DOHH2 (cell line): Measurements from ENCODE around the gene NEGR1.

ENCODE experiments used
- H3F3A ChIP-seq: fragments of 200-600 bp; sonication (generic), shearing (Covaris generic); 2 replicates; pipeline ENCODE4 v1.6.0; 2016; ENCODE audit warnings: antibody characterized with exemption, mild to moderate bottlenecking; ENCODE audit not compliant: control insufficient read depth, insufficient read depth
- H3K27ac ChIP-seq: fragments of 200-600 bp; sonication (generic); 2 replicates; pipeline ENCODE4 v1.5.1; 2014; ENCODE audit warnings: low read depth, mild to moderate bottlenecking, low read length, moderate library complexity
- H3K27me3 ChIP-seq: fragments of 200-600 bp; sonication (generic); 2 replicates; pipeline ENCODE4 v1.6.1; 2014; ENCODE audit warnings: mild to moderate bottlenecking, low read length, mixed read lengths; ENCODE audit not compliant: control insufficient read depth
- H3K36me3 ChIP-seq: fragments of 200-600 bp; sonication (generic); 2 replicates; pipeline ENCODE4 v1.6.1; 2014; ENCODE audit warnings: mild to moderate bottlenecking, low read length, moderate library complexity, mixed read lengths; ENCODE audit not compliant: control insufficient read depth
- H3K4me1 ChIP-seq: fragments of 200-600 bp; sonication (generic); 2 replicates; pipeline ENCODE4 v1.6.1; 2014; ENCODE audit warnings: mild to moderate bottlenecking, low read length, mixed read lengths; ENCODE audit not compliant: control insufficient read depth
- H3K4me2 ChIP-seq: fragments of 200-600 bp; sonication (generic); 2 replicates; pipeline ENCODE4 v1.6.0; 2014; ENCODE audit warnings: mild to moderate bottlenecking, low read length, moderate library complexity
- H3K4me3 ChIP-seq: fragments of 200-600 bp; sonication (generic); 2 replicates; pipeline ENCODE4 v1.5.1; 2014; ENCODE audit warnings: mild to moderate bottlenecking, low read length, mixed read lengths
- H3K79me2 ChIP-seq: fragments of 200-600 bp; sonication (generic); 2 replicates; pipeline ENCODE4 v1.6.1; 2014; ENCODE audit warnings: mild to moderate bottlenecking, low read length, mixed read lengths; ENCODE audit not compliant: control insufficient read depth
- H3K9me2 ChIP-seq: fragments of 200-600 bp; sonication (generic); replicated peaks from 2 replicates; pipeline ENCODE4 v1.6.1; 2014; ENCODE audit warnings: mild to moderate bottlenecking, low read length, mixed read lengths; ENCODE audit not compliant: control insufficient read depth
- H3K9me3 ChIP-seq: fragments of 200-600 bp; sonication (generic); 2 replicates; pipeline ENCODE4 v1.6.1; 2014; ENCODE audit warnings: antibody characterized with exemption, low read length, mixed read lengths; ENCODE audit not compliant: control insufficient read depth, insufficient read depth
- H4K20me1 ChIP-seq: fragments of 200-600 bp; sonication (generic); 2 replicates; pipeline ENCODE4 v1.6.0; 2014; ENCODE audit warnings: low read depth, mild to moderate bottlenecking, antibody characterized with exemption, low read length, moderate library complexity; ENCODE audit not compliant: control insufficient read depth, insufficient read depth
- CTCF ChIP-seq: fragments of 200-600 bp; sonication (generic); IDR thresholded peaks from one replicate; pipeline ENCODE4 v1.5.1; 2014; ENCODE audit warnings: antibody characterized with exemption, mild to moderate bottlenecking, low read depth, low read length; ENCODE audit not compliant: poor library complexity, severe bottlenecking
- EZH2phosphoT487 ChIP-seq: fragments of 200-600 bp; sonication (generic); IDR thresholded peaks from 2 replicates; pipeline ENCODE4 v1.6.1; 2017; ENCODE audit warnings: borderline replicate concordance, mild to moderate bottlenecking, antibody characterized with exemption, low read length, moderate library complexity, mixed read lengths

Gene NEGR1

DNA sequence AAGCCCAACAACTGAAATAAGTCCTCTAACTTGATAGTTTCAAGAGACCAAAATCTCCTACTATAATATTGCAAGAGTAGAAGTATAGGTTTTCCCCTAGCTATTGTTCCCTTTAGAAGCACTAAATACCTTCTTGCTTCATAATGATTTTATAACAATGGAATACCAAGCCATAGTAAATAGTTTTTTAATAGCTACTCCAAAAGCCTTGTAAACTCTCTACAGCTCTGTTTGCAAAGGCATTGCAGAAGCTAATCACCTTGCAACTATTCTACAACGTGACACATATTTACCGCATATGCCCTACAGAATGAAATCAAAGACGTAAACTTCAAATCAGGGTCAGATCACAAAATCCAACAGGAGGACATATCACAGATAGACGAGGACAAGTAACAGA, 750.0 kb downstream of the NEGR1 start:
- H3K36me3 ChIP-seq, result no peaks in the 10 kb centered on the region
- no peaks in the 10 kb centered on the region for H3K79me2 ChIP-seq
- no peak overlapping the region for H3K4me3 ChIP-seq
- no peaks in the 10 kb centered on the region for H4K20me1 ChIP-seq
- no peaks in the 10 kb centered on the region for H3K27me3 ChIP-seq
- no peak for TF ChIP-seq EZH2phosphoT487
- TF ChIP-seq CTCF, result no peak
- H3K4me1 ChIP-seq, result no peaks in the 10 kb centered on the region
- H3F3A ChIP-seq, result no peaks in the 10 kb centered on the region
- H3K27ac ChIP-seq, result no peak overlapping the region
- H3K9me2 ChIP-seq, result no peaks in the 10 kb centered on the region
- no peak overlapping the region for H3K4me2 ChIP-seq
- no peaks in the 10 kb centered on the region for H3K9me3 ChIP-seq

DNA sequence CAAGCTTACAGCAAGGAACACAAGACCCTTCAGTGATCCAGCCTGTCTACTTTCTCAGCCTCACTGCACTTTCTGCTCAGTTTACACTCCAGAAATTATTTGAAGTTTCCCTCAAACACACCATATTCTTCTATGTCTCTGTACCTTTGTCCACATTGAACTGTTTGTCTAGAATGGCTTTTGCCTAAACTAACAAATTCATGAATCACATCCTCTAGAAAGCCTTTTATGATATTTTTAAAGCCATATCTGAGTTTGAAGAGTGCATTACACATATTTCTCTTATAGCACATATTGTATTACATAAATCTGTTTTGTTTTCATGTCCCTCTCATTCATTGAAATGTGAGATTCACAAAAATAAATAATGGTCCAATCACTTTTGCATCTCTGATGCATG, 755.5 kb downstream of the NEGR1 start:
- no peak overlapping the region for H3K4me2 ChIP-seq
- H3K36me3 ChIP-seq, result no peaks in the 10 kb centered on the region
- no peaks in the 10 kb centered on the region for H3K9me2 ChIP-seq
- no peak overlapping the region for H3K4me3 ChIP-seq
- no peaks in the 10 kb centered on the region for H3K9me3 ChIP-seq
- H3K4me1 ChIP-seq, result no peaks in the 10 kb centered on the region
- no peaks in the 10 kb centered on the region for H3K79me2 ChIP-seq
- H3K27ac ChIP-seq, result no peak overlapping the region
- no peaks in the 10 kb centered on the region for H3F3A ChIP-seq
- H3K27me3 ChIP-seq, result no peaks in the 10 kb centered on the region
- no peak for TF ChIP-seq EZH2phosphoT487
- no peak for TF ChIP-seq CTCF
- no peaks in the 10 kb centered on the region for H4K20me1 ChIP-seq

DNA sequence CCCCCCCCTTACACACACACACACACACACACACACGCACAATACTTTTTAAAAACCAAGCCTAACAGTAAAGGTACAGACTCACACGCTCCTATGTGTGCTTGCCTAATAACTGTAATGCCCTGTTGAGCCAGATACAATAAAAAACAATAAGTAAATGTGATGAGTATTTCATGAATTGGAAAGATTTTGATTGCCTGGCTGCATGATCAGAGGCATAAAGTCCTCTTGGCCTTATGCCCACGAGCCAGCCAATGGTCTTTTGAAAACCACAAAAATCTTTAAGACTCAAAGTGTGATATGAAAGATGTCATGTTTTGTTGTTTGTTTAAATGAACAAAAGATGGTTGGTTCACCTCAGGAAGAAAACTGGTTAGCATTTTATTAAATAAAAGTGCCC, 759.6 kb downstream of the NEGR1 start:
- TF ChIP-seq CTCF, result no peak
- TF ChIP-seq EZH2phosphoT487, result no peak
- Histone ChIP-seq H3K27ac (no peak overlapping the region), H4K20me1 (no peaks in the 10 kb centered on the region), H3K4me2 (no peak overlapping the region), H3K79me2 (no peaks in the 10 kb centered on the region), H3F3A (no peaks in the 10 kb centered on the region), H3K4me1 (no peaks in the 10 kb centered on the region), H3K9me2 (no peaks in the 10 kb centered on the region), H3K9me3 (no peaks in the 10 kb centered on the region), H3K4me3 (no peak overlapping the region), H3K27me3 (no peaks in the 10 kb centered on the region), H3K36me3 (no peaks in the 10 kb centered on the region)
